Progenitor cell of endocrine pancreas (in vitro differentiated cells): ENCODE data around the gene IRS2. TPM values are rescaled to one million over a fixed set of nuclear protein-coding genes. Genes with fewer than 3 reads are reported as not detected.
A peak's percentile ranks its signal among the peaks of the same experiment; 100 is the strongest.

ENCODE experiments used
- DNase-seq: peaks from one replicate; pipeline ENCODE4 v3.0.0; 2021; ENCODE audit warnings: low spot score; ENCODE audit not compliant: unreplicated experiment
- H3K27ac Mint-ChIP-seq: 2 replicates; pipeline ENCODE4 v1.8.0; 2021; ENCODE audit warnings: mild to moderate bottlenecking, moderate library complexity, mixed read lengths
- H3K27me3 Mint-ChIP-seq: 2 replicates; pipeline ENCODE4 v1.8.0; 2021; ENCODE audit warnings: mixed read lengths
- H3K36me3 Mint-ChIP-seq: 2 replicates; pipeline ENCODE4 v1.8.0; 2022; ENCODE audit warnings: mixed read lengths; ENCODE audit not compliant: insufficient read depth
- H3K4me1 Mint-ChIP-seq: 2 replicates; pipeline ENCODE4 v1.8.0; 2021; ENCODE audit warnings: low read depth, mixed read lengths
- H3K4me3 Mint-ChIP-seq: 2 replicates; pipeline ENCODE4 v1.8.0; 2021; ENCODE audit warnings: low read depth, mild to moderate bottlenecking, moderate library complexity, mixed read lengths
- H3K9me3 Mint-ChIP-seq: 2 replicates; pipeline ENCODE4 v1.8.0; 2021; ENCODE audit warnings: low read depth, mixed read lengths
- CTCF ChIP-seq: fragments of 200-600 bp; sonication (generic); IDR thresholded peaks from one replicate; pipeline ENCODE4 v1.5.0; 2021; ENCODE audit warnings: antibody characterized with exemption, mild to moderate bottlenecking; ENCODE audit not compliant: unreplicated experiment
- total RNA-seq: library from RNA; stranded (reverse); gene quantifications from 2 replicates; pipeline ENCODE4 v1.2.1, GENCODE V29; 2021

IRS2 gene
- total RNA-seq, 1 donor from 2014 or later = 11.9 TPM

GRCh38 chr13:109738298-109738746 lies 48.1 kb downstream of the IRS2 start:
- no peak overlapping the region for H3K4me3 Mint-ChIP-seq
- no peak for TF ChIP-seq CTCF
- H3K4me1 Mint-ChIP-seq = peaks cover 2% of the 10 kb centered on the region
- no peak overlapping the region for H3K27ac Mint-ChIP-seq
- H3K36me3 Mint-ChIP-seq = no peaks in the 10 kb centered on the region
- H3K9me3 Mint-ChIP-seq = no peaks in the 10 kb centered on the region
- no peak for DNase-seq
- peaks cover 26% of the 10 kb centered on the region for H3K27me3 Mint-ChIP-seq

- peaks cover 22% of the 10 kb centered on the region for H3K27me3 Mint-ChIP-seq
- DNase-seq = no peak
- no peaks in the 10 kb centered on the region for H3K36me3 Mint-ChIP-seq
- H3K4me1 Mint-ChIP-seq = peaks cover 2% of the 10 kb centered on the region
- H3K9me3 Mint-ChIP-seq = no peaks in the 10 kb centered on the region
- H3K27ac Mint-ChIP-seq = peak overlapping the region; percentile 67
- no peak overlapping the region for H3K4me3 Mint-ChIP-seq
- no peak for TF ChIP-seq CTCF
These were observed 48.8 kb downstream of the IRS2 start for GRCh38 chr13:109737606-109738005.

- Mint-ChIP-seq H3K4me3 (no peak overlapping the region), H3K36me3 (no peaks in the 10 kb centered on the region), H3K27me3 (peaks cover 21% of the 10 kb centered on the region), H3K9me3 (no peaks in the 10 kb centered on the region), H3K4me1 (peaks cover 2% of the 10 kb centered on the region), H3K27ac (no peak overlapping the region)
- TF ChIP-seq CTCF = no peak
- DNase-seq = no peak
These were observed 49.3 kb downstream of the IRS2 start for GRCh38 chr13:109737046-109737573.

- no peaks in the 10 kb centered on the region for H3K36me3 Mint-ChIP-seq
- peaks cover 2% of the 10 kb centered on the region for H3K4me1 Mint-ChIP-seq
- no peak for TF ChIP-seq CTCF
- no peak overlapping the region for H3K27ac Mint-ChIP-seq
- H3K4me3 Mint-ChIP-seq = no peak overlapping the region
- no peaks in the 10 kb centered on the region for H3K9me3 Mint-ChIP-seq
- H3K27me3 Mint-ChIP-seq = peaks cover 14% of the 10 kb centered on the region
- DNase-seq = no peak
These were observed 50.9 kb downstream of the IRS2 start for GRCh38 chr13:109735436-109735966.

GRCh38 chr13:109734002-109734785 lies 52.2 kb downstream of the IRS2 start:
- Mint-ChIP-seq H3K4me1 (peaks cover 9% of the 10 kb centered on the region), H3K4me3 (no peak overlapping the region), H3K27me3 (peaks cover 9% of the 10 kb centered on the region), H3K36me3 (no peaks in the 10 kb centered on the region), H3K27ac (no peak overlapping the region), H3K9me3 (no peaks in the 10 kb centered on the region)
- no peak for DNase-seq
- TF ChIP-seq CTCF = no peak
